Activated CD4-positive, alpha-beta T cell treated with anti-CD3 and anti-CD28 coated beads for 24 hours (primary cell): ENCODE measurements around the gene GPATCH8.
"Not testable (repeated sequence)": the region's sequence is repeated elsewhere in the genome, so short reads cannot be mapped to it uniquely, and the experiment has no call there.

ENCODE experiments used
- DNase-seq, 2 donors: peaks; one replicate each; pipeline ENCODE4 v3.0.0-alpha.2; 2020; ENCODE audit warnings: low read depth in 2 of 2

The GPATCH8 gene

GRCh38 chr17:44527102-44527501, 23.9 kb upstream of the GPATCH8 start:
- DNase-seq, result no peak

GRCh38 chr17:44523672-44523972, 20.4 kb upstream of the GPATCH8 start:
- no peak for DNase-seq

GRCh38 chr17:44522883-44523671, 19.9 kb upstream of the GPATCH8 start:
- peak; percentile 31 to 56 for DNase-seq

- DNase-seq, result no peak
Measured at GRCh38 chr17:44518032-44518431, 14.8 kb upstream of the GPATCH8 start.

- not testable (repeated sequence) for DNase-seq
Measured at GRCh38 chr17:44511241-44512134, 8.3 kb upstream of the GPATCH8 start.

- DNase-seq, result not testable (repeated sequence)
Measured at GRCh38 chr17:44506939-44507604, 3.9 kb upstream of the GPATCH8 start.

GRCh38 chr17:44502598-44503146, 534 bp downstream of the GPATCH8 start:
- DNase-seq, result peak in 1 of 2 donors; percentile 4

GRCh38 chr17:44501866-44502375, 1.3 kb downstream of the GPATCH8 start:
- no peak for DNase-seq

- no peak for DNase-seq
Measured at GRCh38 chr17:44499722-44500121, 3.5 kb downstream of the GPATCH8 start.

- DNase-seq, result no peak
Measured at GRCh38 chr17:44496815-44497214, 6.4 kb downstream of the GPATCH8 start.

GRCh38 chr17:44493339-44493738, 9.9 kb downstream of the GPATCH8 start:
- no peak for DNase-seq

GRCh38 chr17:44492706-44493272, 10.4 kb downstream of the GPATCH8 start:
- no peak for DNase-seq

- DNase-seq, result no peak
Measured at GRCh38 chr17:44489581-44489980, 13.6 kb downstream of the GPATCH8 start.

- DNase-seq, result no peak
Measured at GRCh38 chr17:44487170-44487569, 16.0 kb downstream of the GPATCH8 start.

- DNase-seq, result no peak
Measured at GRCh38 chr17:44473367-44473766, 29.8 kb downstream of the GPATCH8 start.

GRCh38 chr17:44469676-44470075, 33.5 kb downstream of the GPATCH8 start:
- DNase-seq, result no peak

- DNase-seq, result no peak
Measured at GRCh38 chr17:44467108-44467507, 36.1 kb downstream of the GPATCH8 start.

- DNase-seq, result no peak
Measured at GRCh38 chr17:44466339-44466738, 36.9 kb downstream of the GPATCH8 start.

GRCh38 chr17:44465897-44466296, 37.3 kb downstream of the GPATCH8 start:
- DNase-seq, result no peak

- DNase-seq, result no peak
Measured at GRCh38 chr17:44465276-44465675, 37.9 kb downstream of the GPATCH8 start.

GRCh38 chr17:44464037-44464436, 39.2 kb downstream of the GPATCH8 start:
- DNase-seq, result no peak

- no peak for DNase-seq
Measured at GRCh38 chr17:44451832-44452231, 51.4 kb downstream of the GPATCH8 start.
